ENCODE results near the gene EGR1.
"Not testable (repeated sequence)": the region's sequence is repeated elsewhere in the genome, so short reads cannot be mapped to it uniquely, and the experiment has no call there.

The EGR1 gene

DNA sequence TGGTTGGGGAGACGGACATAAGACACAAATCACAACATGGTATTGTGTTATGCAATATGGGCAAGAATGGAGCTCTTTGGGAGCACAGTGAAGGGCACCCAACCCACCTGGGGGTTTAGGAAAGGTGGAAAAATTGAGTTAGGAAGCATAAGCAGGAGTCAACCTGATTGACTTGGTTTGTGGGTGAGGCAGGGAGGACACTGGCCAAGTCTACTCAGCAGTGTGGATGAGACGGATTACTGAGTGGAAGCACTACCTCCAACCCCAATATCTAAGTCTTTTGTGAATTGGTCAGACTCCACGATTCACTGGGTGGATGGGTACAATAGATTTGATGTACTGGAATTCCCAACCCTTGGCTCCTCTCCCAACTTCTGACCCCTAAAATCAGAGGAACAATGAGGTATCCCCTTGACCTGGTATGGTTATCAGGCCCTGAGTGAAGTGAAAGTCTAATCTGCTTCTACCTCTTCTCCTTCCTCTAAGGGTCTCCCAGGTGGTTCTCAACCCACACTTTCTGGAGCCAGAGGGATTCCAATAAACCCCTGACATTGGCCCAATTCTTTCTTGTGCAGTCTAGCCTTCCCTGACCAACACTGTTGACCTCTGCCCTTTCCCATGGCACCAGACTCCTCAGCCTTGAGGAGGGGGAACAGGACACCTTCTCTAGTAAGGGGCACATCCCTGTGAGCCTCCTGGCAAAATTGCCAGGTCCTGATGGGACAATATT is 5.2 kb downstream of the EGR1 start:
- no peak for DNase-seq

DNA sequence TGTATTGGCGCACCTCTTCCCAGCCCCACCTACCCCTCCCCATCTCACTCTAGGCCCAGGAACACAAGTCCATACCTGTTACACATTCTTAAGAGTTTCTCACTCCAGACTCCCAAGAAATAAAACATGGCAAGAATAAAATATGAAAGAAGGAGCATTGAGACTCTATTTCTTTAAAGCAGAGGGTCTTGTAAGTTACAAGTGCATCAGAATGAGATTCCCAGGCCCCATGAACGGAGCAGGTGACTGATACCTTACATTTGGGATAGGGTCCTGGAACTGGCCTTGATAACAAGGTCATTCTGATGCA is 5.7 kb downstream of the EGR1 start:
- DNase-seq, result no peak

DNA sequence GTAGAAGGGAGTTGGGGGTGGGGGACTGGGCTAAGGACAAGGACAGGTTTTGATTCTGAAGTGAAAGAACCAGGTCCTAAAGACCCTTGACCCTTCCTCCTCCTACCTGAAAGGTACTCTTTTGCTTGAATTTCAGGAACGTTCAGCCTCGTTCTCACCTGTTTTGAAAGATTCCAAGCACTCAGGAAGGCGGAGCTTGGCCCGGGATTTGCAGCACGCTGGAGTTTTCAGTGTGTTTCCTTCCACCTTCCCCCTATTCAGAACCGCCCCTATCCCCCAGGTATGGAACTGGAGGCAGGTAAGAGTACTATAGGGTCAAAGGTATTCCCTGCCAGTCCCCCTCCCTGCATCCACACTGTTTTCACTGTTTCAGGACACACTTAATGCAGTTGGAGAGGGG is 7.1 kb downstream of the EGR1 start:
- DNase-seq, result no peak

DNA sequence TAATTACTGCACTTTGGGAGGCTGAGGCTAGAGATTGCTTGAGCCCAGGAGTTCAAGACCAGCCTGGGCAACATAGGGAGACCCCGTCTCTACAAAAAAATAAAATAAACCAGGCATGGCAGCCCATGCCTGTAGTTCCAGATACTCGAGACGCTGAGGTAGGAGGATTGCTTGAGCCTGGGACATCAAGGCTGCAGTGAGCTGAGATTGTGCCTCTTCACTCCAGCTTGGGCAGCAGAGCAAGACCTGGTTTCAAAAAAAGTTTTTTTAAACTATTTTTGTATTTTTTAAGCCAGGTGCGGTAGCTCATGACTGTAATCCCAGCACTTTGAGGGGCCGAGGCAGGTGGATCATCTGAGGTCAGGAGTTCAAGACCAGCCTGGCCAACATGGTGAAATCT is 7.9 kb downstream of the EGR1 start:
- not testable (repeated sequence) for DNase-seq

DNA sequence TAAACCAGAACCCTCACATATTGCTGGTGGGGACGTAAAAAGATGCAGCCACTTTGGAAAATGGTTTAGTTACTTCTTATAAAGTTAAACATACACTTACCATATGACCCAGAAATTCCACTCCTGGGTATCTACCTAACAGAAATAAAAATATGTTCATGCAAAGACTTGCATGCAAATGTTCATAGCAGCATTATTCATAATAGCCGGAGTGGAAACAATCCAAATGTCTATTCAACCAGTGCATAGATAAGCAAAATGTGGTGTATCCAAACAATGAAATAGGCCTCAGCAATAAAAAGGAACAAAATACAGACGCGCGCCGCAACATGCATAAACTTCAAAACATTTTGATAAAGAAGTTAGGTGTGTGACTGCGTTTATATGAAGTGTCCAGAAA is 11.6 kb downstream of the EGR1 start:
- DNase-seq, result no peak

DNA sequence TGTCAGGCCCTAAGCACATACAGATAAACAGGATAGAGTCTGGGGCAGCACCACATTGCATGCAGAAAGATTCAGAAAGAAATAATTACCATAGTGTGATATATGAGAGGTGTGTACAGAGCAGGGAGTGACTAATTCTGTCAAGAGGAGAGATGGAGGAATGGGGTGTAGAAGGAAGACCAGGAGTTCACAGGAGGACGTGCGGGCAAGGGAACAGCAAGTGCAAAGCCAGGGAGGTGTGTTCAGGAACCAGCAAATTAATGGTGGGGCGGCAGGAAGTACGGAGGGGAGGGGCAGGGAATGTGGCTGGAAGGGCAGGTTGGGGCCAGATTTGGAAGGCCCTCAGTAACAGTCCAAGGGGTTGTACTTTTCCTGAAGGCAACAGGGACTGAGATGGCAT is 17.4 kb downstream of the EGR1 start:
- no peak for DNase-seq

DNA sequence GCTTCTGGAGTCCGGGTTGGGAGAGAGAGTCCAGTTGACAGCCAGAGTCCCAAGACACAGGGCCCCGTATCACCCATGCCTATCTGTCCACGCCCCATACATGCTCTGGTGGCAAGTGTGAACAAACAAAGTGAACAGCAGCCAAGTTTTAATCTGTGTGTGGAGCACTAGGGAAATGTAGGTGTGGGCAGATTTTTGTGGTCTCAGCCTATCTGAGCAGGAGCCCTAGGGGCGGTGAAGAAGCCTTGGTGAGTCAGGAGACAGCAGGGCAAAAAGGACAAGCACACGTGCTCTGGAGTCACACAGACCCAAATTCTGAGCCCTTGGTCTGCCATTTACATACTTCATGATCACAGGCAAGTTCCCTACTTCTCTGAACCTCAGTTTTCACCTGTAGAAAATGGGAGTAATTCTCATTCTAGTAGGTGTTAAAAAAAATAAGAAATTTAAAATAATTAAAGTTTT is 23.2 kb downstream of the EGR1 start:
- no peak for DNase-seq

DNA sequence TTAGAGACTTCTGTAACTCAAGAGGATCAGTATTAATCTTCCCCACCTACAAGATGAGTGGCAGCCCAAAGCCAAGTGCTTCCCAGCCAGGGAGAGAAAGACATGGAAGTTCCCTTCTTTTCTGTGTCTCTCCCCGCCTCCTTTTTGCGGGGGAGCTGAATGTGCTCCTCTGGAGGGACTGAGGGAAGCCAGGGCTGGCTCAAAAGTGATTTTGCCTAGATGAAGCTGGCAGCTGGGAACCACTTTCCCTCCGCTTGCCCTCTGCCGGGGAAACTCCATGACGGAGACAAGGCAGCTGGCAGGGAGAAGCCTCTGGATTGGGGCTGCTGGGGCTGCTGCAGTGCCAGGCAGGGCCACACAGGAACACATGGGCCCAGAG is 24.4 kb downstream of the EGR1 start:
- peak; percentile 15 for DNase-seq

DNA sequence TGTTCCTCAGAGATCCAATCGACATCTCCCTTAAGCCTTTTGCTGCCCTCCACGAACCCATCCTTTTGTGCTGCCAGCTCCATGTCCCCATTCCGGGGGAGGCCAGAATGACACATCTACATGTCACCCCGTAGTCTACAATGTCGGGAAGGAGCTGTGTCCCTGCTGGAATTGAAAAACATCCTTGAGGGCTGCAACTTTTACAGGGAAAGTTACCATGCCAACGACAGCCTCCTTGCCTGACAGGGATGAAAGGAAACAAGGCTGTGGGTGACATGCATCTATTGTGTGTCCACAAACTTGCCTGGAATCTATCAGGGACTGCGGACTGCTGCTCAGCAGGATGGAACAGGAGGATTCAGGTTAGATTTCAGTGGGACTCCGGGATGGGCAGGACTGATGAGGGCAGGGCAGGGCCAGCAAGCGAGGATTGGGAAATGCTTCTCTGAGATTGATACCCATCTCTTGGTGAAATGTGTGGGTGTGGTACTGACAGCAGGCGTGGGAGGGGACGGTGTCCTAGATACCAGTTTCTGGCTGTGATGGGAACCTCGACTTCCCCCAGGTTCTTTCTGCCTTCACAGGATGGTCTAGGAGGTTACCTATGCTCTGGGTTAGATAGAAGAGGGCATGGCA is 25.5 kb downstream of the EGR1 start:
- DNase-seq, result no peak

DNA sequence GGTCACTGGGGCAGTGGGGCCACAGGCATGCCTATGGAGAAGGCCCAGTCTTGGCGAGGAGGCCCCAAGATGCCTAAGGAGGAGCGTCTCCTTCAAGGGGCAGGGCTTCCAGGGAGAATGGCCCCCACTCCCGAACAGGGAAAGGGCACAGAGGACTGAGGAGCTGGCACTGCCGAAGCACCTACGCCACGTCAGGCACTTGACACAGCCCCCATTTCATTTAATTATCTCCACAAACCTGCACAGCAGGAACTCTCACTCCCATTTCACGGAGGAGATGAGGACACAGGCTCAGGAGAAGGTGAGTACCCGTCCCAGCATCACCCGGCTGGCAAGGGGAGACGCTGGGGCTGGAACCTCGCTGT is 26.0 kb downstream of the EGR1 start:
- no peak for DNase-seq

DNA sequence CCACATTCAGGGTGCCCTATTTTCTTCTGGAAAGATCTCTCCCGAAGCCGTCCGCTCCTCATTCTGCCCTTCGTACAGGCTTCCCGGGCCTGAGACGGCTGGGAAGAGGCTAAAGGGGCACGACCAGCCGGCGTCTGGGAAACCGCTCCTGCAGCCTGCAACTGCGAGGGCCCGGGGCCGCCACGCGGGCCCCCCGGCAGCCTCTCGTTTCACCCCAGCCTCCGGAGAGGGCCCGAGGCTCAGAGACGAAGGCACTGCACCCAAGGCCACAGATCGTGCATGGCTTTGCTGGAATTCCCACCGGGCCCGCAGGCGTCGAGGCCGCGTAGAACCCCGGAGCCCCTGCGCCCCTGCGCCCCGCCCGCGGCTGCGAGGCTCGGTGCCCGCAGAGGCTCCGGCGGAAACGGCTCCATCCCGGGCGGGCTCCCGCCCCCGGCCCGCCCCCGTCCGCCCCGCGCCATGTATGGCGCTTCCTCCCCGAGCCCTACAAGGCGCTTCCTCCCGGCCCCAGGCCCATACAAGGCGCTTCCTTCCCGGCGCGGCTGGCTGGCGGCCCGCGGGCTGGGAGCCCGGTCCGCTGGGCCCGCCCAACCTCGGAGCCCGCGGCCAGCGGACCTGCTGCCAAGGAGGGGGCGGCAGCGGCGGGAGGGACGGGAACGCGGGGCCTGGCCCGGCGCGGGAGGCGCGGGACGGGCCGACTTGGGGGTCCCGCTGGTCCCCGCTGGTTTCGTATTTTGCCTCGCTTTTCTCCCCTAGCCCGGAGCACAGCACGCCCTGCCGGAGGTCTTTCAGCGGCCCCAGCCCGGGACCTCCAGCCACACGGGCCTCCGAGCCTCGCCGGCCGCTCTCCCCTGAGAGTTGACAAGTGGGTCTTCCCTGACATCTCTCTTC is 26.6 kb downstream of the EGR1 start:
- DNase-seq, result peak; percentile 89

DNA sequence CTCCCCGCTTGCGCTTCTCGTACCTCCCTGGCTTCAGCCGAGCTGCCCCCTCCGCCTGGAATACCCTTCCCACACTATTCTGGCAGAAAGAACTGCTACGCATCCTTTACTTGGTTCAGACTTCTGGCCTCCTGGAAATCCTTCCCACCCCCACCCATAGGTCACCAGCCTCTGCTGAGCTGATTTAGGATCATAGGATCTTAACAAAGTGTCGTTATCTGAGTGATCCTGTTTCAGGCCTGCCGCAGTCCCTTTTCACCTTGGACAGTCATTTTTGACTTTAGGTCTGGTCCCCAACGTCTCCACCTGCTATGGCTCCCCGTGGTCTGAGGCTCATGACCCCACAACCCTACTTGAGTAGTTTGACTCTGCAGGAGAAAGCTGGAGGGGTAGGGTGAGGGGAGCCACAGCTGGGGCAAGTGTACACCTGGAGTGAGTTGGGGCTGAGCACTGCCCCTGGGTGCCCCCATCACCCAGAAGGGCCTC is 27.3 kb downstream of the EGR1 start:
- peak; percentile 49 for DNase-seq

DNA sequence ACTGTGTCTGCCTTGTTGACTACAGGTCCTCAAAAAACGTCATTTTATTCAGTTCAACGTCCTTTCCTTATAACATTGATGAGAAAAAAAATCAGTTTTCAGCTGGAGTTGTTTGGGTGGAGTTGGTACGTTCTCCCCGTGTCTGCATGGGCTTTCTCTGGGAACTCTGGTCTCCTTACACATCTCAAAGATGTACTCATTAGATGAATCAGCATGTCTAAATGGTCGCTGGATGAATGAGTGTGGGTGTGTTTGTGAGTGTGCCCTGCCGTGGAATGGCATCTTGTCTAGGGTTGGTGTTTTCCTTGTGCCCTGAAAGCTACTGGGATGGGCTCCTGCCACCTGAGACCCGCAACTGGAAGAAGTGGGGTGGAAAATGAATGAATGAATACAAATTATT is 30.1 kb downstream of the EGR1 start:
- DNase-seq, result no peak

DNA sequence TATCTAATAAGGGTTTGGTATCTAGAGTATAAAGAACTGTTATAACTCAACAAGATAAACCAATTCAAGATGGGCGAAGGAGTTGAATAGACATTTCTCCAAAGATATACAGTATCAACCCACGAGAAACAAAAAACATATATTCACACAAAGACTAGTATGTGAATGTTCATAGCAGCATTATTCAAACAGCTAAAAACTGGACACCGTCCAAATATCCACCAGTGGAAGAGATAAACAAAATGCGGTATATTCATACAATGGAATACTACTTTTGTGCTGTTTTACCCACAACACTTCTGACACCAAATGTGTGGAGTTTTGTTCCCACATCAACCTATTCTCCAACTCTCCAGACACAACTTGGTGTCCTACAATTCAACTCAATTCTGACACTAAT is 33.1 kb downstream of the EGR1 start:
- no peak for DNase-seq

DNA sequence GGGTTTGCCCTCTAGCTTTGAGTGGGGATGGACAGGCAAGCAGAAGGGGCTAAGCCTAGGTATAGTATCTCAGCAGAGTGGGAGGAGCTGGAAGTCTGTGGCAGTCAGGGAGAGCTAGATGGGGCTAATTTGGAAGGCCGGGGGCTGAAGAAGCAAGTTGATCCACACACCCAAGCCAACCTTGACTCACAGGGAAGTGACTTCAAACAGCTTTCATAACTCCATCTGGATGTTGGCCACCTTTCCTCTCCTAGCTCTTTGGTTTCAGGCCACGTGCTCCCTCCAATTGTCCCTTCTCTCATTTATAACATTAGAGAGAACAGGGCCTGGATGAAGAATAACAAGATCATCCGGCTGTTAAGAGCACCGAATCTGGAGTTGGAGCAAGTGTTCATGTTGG is 36.8 kb downstream of the EGR1 start:
- DNase-seq, result no peak

DNA sequence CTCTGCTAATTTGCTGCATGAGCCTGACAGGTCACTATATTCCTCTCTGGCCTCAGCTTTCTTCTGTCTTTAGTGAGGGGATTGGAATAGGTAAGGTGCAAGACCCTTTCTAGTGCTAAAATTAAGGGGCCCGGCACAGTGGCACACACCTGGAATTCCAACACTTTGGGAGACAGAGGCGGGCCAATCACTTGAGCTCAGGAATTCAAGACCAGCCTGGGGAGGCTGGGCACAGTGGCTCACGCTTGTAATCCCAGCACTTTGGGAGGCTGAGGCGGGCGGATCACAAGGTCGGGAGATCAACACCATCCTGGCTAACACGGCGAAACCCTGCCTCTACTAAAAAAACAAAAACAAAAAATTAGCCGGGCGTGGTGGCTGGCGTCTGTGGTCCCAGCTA is 37.2 kb downstream of the EGR1 start:
- no peak for DNase-seq

DNA sequence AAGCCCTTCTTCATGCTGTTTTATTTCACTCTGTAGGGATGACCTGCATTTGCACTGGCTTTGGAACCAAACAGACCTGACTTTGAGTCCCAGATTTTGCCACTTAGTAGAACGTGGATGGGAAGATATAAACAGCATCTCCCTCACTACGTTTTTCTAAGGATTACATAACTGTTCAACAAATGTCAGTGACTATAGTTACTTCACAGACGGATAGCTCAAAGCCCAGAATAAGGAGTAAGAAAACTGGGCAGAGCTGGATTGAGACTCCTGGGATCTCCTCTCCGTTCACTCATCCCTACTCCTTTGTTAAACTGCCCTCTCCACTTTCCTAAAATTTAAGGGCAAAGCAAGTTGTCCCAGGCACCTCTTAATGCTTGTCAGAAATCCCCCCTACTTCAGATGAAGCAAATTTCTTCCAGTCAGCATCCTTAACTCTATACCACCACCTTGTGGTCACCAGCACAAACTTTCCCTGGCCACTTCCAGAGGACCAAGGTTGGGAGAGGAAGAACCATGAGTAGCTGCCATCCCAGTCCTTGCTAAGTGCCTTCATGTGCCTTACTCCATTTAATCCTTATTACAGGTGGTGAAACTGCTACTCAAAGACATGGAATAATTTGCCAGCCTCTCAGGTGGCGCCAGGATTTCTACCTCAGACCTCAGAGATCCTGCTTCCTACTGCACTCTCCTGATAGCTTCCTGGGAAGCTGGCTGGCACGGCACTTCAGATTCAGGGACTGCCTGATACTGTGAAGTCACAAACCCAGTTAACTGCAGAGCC is 38.4 kb downstream of the EGR1 start:
- DNase-seq, result peak; percentile 81

DNA sequence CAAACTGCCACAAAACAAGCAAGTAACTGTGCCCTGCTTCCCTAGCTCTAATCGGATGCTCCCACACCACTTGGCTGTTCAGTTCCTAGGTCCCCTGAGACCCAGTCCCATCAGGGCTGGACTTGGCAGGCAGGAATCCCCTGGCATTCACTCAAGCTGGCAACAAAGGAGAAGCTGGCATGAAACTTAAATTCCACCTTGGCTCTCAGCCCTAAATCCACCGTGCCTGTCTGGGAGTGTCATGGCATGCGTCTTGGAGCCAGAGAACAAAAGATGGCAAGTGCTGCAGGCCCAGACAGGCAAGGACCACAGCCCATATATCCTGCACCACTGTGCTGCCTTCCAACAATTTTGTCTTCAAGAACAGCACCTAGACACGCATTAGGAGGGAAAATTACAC is 39.5 kb downstream of the EGR1 start:
- DNase-seq, result peak; percentile 27

DNA sequence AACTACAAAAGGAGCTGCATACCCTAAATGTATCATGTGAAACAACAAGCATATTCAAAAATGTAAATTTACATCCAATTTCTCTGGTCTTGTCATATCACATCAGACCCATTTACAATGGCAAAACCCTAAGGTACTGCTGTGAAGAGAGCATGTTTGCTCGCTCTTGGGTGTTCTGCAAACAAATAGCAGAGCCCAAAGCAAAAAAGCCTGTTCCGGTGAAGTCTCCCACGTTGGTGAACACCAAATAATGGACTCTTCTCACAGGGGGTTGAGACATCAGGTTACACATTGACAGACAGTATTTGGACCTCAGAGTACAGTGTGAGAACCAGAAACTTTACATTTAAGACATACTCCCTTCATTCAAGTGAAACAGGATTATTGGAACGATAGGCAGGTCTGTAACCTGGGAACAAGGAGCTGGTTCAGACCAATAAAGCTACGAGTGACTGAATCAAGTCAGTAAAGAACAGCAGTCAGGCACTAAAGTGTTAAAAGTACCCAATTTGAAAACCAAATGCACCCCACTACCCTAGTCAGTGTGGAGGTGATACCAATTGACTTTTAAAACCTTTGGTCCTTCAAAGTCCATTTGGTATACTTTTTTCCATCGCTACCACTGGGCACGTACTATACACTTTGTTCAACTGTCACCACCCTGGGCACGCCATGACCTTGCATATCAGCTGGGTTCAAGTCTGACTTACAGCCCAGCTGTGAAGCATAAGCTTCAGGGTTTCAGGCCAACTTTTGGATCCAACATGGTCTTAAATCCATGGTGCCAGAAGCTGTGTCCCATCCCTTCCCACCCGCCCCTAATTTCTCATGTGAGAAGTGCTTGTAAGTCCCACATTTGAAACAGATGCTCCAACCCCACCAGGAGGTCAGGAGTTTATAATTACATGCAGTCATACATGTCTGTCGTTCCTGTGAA is 41.4 kb downstream of the EGR1 start:
- no peak for DNase-seq

DNA sequence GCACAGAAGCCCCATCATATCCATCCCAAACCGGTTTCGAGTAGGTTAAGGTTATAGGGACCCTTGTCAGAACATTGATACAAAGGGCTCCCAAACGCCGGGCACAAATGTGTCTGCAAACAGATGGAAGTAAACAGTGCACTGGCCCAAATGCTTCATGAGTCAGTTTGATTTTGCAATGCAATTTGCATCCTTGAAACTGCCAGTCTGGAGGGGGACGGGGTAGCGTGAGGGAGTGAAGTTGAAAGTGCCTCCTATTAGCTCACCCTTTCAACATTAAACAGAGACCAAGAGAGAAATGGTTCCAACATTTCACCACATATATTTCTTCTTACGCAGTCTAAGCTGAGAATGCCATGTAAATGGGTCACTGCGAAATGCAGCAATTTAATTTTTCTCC is 42.2 kb downstream of the EGR1 start:
- not testable (repeated sequence) for DNase-seq

DNA sequence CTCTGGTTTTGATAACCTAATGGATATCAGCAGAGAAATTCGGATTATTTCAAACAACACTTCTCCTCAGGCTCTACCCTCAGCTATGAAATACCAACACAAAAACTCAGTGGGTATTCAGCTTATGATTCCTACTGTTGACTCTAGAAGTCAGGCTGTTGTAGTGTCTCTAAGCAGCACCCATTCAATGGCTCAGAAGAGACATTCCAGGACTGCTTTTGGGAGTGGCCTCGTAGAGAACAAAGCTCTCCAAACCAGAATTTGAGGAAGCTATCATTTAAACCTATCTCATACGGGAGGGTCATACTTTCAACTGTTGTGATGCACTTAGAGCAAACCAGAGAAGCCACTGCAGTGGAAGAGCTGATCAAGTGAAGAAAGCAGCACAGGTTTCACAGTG is 43.7 kb downstream of the EGR1 start:
- DNase-seq, result no peak

DNA sequence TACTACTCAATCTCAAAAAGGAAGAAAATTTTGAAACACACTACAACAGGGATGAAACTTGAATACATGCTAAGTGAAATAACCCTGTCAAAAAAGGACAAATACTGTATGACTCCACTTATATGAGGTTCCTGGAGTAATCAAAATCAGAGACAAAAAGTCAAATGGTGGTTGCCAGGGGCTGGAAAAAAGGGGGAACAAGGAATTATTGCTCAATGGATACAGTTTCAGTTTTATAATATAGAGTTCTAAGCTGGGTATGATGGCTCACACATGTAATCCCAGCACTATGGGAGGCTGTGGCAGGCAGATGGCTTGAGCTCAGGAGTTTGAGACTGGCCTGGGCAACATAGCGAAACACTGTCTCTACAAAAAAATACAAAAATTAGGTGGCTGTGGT is 48.7 kb downstream of the EGR1 start:
- no peak for DNase-seq
